Tibial artery (tissue), 4 donors: ENCODE results near the gene ROCK1.

Experiments used
- DNase-seq, 2 donors: peaks; one replicate each; pipeline ENCODE4 v3.0.0-alpha.2; 2019
- H3K27ac ChIP-seq, 2 donors: fragments of 200-600 bp; sonication (generic) in 1 of 2; 1 replicate in 1 of 2; 2 replicates in 1 of 2; pipeline ENCODE4 v1.5.1; 2018 to 2019; ENCODE audit warnings: mild to moderate bottlenecking in 1 of 2
- H3K27me3 ChIP-seq, 2 donors: fragments of 200-600 bp; sonication (generic) in 1 of 2; one replicate each; pipeline versions ENCODE4 v1.5.1 to v1.6.0; 2016 to 2019
- H3K36me3 ChIP-seq, 3 donors: fragments of 200-600 bp; sonication (generic) in 2 of 3; one replicate each; pipeline ENCODE4 v1.5.1; 2016 to 2019; ENCODE audit warnings: mild to moderate bottlenecking in 2 of 3
- H3K4me1 ChIP-seq, 4 donors: fragments of 200-600 bp; sonication (generic) in 2 of 4; 1 replicate in 3 of 4; 2 replicates in 1 of 4; pipeline ENCODE4 v1.5.1; 2016 to 2019
- H3K4me3 ChIP-seq, 2 donors: fragments of 200-600 bp; sonication (generic) in 1 of 2; 1 replicate in 1 of 2; 2 replicates in 1 of 2; pipeline ENCODE4 v1.5.1; 2018 to 2019; ENCODE audit warnings: mild to moderate bottlenecking in 2 of 2
- H3K9me3 ChIP-seq, 3 donors: fragments of 200-600 bp; sonication (generic) in 1 of 3; one replicate each; pipeline ENCODE4 v1.5.1; 2016 to 2019
- intact Hi-C: fragments of 100-400 bp; cut with DNase I; formaldehyde crosslinking; loops from one replicate; pipeline ENCODE4 v1.15.0; 2023; ENCODE audit warnings: low total_unique reads
- TF ChIP-seq, protein P1 (sequence below), 2 experiments: fragments of 200-600 bp in 1 of 2; fragments of 450-650 bp in 1 of 2; IDR thresholded peaks; one replicate each; pipeline ENCODE4 v1.5.1; 2017 to 2019; ENCODE audit warnings: antibody characterized with exemption in 2 of 2, mild to moderate bottlenecking in 1 of 2, moderate library complexity in 1 of 2

ROCK1 gene

DNA sequence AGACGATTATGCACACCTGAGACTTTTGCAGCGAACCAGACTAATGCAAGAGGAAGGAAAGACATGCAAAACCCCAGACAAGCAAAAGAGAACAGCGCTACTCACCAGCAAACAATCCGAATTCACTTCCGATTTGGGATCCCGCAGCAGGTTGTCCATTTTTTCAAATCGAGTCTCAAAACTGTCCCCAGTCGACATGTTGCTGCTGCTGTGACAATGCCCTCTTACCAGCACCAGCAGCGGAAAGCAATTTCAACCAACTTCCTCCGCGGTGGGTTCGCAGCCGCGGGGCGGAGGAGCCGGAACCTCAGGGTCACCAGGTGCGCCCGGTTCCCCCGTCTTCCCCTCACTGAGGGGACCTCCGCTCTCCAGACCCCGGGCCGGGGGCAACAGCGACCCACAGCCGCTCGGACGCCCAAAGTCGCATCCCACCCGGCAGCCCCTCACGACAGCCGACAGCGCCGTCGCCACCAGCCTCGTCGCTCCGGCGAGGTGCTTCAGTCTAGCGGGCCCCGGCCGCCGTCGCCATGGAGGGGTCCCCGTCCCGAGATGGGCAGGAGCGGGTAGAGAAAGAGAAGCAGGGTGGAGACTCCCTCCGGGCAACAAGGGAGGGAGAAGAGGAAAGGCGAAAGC, 784 bp downstream of the ROCK1 start:
- DNase-seq = peak in 1 of 2 donors; percentile 69
- H3K9me3 ChIP-seq = no peaks in the 10 kb centered on the region
- peaks cover 0 to 49% (median 9%) of the 10 kb centered on the region in 4 donors for H3K4me1 ChIP-seq
- TF ChIP-seq, protein P1, sequence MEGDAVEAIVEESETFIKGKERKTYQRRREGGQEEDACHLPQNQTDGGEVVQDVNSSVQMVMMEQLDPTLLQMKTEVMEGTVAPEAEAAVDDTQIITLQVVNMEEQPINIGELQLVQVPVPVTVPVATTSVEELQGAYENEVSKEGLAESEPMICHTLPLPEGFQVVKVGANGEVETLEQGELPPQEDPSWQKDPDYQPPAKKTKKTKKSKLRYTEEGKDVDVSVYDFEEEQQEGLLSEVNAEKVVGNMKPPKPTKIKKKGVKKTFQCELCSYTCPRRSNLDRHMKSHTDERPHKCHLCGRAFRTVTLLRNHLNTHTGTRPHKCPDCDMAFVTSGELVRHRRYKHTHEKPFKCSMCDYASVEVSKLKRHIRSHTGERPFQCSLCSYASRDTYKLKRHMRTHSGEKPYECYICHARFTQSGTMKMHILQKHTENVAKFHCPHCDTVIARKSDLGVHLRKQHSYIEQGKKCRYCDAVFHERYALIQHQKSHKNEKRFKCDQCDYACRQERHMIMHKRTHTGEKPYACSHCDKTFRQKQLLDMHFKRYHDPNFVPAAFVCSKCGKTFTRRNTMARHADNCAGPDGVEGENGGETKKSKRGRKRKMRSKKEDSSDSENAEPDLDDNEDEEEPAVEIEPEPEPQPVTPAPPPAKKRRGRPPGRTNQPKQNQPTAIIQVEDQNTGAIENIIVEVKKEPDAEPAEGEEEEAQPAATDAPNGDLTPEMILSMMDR (IDR thresholded peaks at IDR 0.05) = no peak
- H3K27me3 ChIP-seq = no peaks in the 10 kb centered on the region
- no peaks in the 10 kb centered on the region for H3K36me3 ChIP-seq
- peak overlapping the region; percentile 96 to 98 for H3K27ac ChIP-seq
- intact Hi-C loops = no loop called here
- H3K4me3 ChIP-seq = peak overlapping the region; percentile 83 to 85

DNA sequence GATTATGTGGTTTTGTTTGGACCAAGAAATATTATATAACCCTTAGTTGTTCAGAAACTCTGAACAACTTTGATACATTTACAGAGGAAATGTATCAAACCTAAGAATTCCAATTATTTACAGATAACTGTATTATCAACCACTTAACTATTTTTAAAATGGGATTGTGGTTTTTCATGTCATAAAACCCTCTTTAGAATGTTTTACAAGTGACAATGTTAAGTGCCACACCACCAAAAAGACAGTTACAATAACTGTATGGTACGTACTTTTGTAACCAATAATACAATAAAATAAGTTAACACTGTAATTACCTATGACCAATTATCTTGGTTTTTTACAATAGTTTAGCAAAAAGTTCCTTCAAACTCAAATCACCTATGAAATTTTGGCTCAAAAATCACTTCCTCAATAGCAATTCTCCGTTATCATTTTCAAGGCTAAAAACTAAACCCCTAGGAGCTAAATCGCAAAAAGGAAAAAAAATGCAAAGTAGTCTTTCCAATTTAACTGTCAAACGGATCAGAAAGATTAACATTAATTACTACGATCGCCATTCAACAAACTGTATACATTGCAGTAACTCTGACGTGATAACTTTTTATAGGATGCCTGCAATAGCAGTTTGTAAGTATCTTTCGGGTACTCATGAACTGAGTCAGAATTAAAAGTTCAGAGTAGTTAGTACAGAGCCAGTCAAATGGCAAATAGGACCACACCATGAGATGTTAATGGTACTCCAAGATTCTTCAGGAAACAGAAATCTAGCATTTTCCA, 1.5 kb downstream of the ROCK1 start:
- no peaks in the 10 kb centered on the region for H3K27me3 ChIP-seq
- peak overlapping the region; percentile 96 to 98 for H3K27ac ChIP-seq
- H3K4me3 ChIP-seq = peak overlapping the region; percentile 83 to 85
- H3K36me3 ChIP-seq = no peaks in the 10 kb centered on the region
- H3K9me3 ChIP-seq = no peaks in the 10 kb centered on the region
- TF ChIP-seq, protein P1 (IDR thresholded peaks at IDR 0.05) = no peak
- peaks cover 0 to 51% (median 6%) of the 10 kb centered on the region in 4 donors for H3K4me1 ChIP-seq
- intact Hi-C loops = no loop called here
- DNase-seq = no peak

DNA sequence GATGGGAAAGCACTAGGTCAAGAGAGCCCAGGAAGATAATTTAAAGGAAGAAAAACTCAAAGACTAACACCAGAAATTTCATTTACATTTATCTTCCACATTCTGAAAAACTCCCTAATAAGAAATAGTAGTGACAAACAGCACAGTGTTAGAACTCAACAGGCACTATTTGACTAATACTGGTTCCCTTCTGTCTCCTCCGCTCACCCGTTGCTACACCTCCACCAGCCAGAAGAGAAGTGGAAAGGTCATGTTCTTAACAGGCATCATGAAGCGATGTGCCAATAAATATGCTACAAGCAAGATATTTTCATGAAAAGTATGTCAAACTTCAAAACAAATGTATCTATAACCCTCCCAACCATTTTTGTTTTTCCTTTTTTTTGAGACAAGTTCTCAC, 5.7 kb downstream of the ROCK1 start:
- no peaks in the 10 kb centered on the region for H3K9me3 ChIP-seq
- intact Hi-C loops = no loop called here
- H3K27me3 ChIP-seq = no peaks in the 10 kb centered on the region
- H3K4me1 ChIP-seq = peaks cover 0 to 70% (median 12%) of the 10 kb centered on the region in 4 donors
- H3K4me3 ChIP-seq = peak overlapping the region; percentile 83 to 85
- H3K36me3 ChIP-seq = no peaks in the 10 kb centered on the region
- TF ChIP-seq, protein P1 (IDR thresholded peaks at IDR 0.05) = no peak
- peak overlapping the region in 1 of 2 donors; percentile 30 for H3K27ac ChIP-seq
- DNase-seq = no peak

DNA sequence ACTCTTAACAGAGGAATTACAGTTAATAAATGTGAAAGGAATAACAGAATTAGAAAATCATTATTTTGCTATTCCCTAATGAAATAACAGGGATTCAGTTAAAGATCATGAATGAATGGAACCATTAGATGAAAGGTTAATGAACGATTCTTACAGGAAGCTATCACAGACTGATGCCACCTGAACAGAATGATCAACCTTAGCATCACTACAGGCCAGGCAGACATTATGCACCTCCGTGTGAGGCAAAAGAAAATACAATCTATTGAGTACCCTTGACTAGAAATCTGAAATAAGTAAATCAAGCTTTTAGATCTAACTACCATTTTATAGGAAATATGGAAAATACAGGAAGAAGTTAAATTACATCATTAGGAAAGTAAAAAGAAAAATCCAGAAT, 10.4 kb downstream of the ROCK1 start:
- Histone ChIP-seq H3K9me3 (no peaks in the 10 kb centered on the region), H3K4me3 (no peak overlapping the region), H3K27ac (no peak overlapping the region), H3K4me1 (peaks cover 0 to 95% (median 31%) of the 10 kb centered on the region in 4 donors), H3K27me3 (no peaks in the 10 kb centered on the region), H3K36me3 (no peaks in the 10 kb centered on the region)
- intact Hi-C loops = no loop called here
- TF ChIP-seq, protein P1 (IDR thresholded peaks at IDR 0.05) = no peak
- DNase-seq = no peak

DNA sequence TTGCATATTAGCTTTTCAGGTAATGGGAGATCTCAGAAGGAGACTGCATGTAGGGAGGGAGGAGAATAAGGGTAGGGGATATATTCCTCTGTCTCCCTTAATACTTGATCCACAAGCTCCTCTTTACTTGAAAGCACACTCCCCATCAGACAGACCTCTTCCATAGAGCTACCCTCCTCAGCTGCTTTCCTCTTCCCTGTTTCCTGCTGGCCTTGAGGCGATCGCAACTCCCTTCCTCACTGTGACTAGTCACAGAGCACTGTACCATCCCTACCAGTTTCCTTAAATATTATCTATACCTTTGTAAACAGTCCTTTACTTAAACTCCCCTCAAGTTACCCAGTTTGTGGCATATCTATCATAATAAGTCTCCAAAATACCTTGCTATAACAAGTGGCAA, 10.9 kb downstream of the ROCK1 start:
- Histone ChIP-seq H3K27me3 (no peaks in the 10 kb centered on the region), H3K36me3 (no peaks in the 10 kb centered on the region), H3K4me1 (peaks cover 0 to 92% (median 32%) of the 10 kb centered on the region in 4 donors), H3K27ac (peak overlapping the region in 1 of 2 donors; percentile 21), H3K9me3 (no peaks in the 10 kb centered on the region), H3K4me3 (no peak overlapping the region)
- TF ChIP-seq, protein P1 (IDR thresholded peaks at IDR 0.05) = no peak
- DNase-seq = no peak
- intact Hi-C loops = no loop called here
